Adrenal gland (tissue), 12 donors: ENCODE data around the gene LRBA. TPM values are rescaled to one million over a fixed set of nuclear protein-coding genes. Genes with fewer than 3 reads are reported as not detected.

Experiments used
- DNase-seq, 7 donors: peaks; one replicate each; pipeline ENCODE4 v3.0.0-alpha.2; 2019 to 2020
- H3K27ac ChIP-seq, 5 donors: fragments of 200-600 bp; sonication (generic) in 4 of 5; 1 replicate in 3 of 5; 2 replicates in 2 of 5; pipeline versions ENCODE4 v1.5.1 to v1.8.0; 2016 to 2020; ENCODE audit warnings: mild to moderate bottlenecking in 1 of 5
- H3K27me3 ChIP-seq: fragments of 200-600 bp; 2 replicates; pipeline ENCODE4 v1.8.0; 2021
- H3K36me3 ChIP-seq, 2 donors: fragments of 200-600 bp; replicated peaks in 1 of 2; 1 replicate in 1 of 2; 2 replicates in 1 of 2; pipeline versions ENCODE4 v1.5.1 to v1.8.0; 2018 to 2022
- H3K4me1 ChIP-seq, 2 donors: fragments of 200-600 bp; replicated peaks in 1 of 2; 1 replicate in 1 of 2; 2 replicates in 1 of 2; pipeline versions ENCODE4 v1.5.1 to v1.8.0; 2018 to 2021
- H3K4me3 ChIP-seq, 4 donors: fragments of 200-600 bp; sonication (generic) in 3 of 4; one replicate each; pipeline ENCODE4 v1.5.1; 2016 to 2018
- H3K9me3 ChIP-seq, 3 donors: fragments of 200-600 bp; sonication (generic) in 1 of 3; replicated peaks in 1 of 3; 1 replicate in 2 of 3; 2 replicates in 1 of 3; pipeline versions ENCODE4 v1.5.1 to v1.8.0; 2016 to 2021
- CTCF ChIP-seq, 6 experiments: fragments of 450-650 bp in 4 of 6; fragments of 200-600 bp in 2 of 6; sonication (generic) in 1 of 6; IDR thresholded peaks; 1 replicate in 5 of 6; 2 replicates in 1 of 6; pipeline versions ENCODE4 v1.5.1 to v1.8.0; 2016 to 2021; ENCODE audit warnings: antibody characterized with exemption in 6 of 6, mild to moderate bottlenecking in 2 of 6, moderate library complexity in 1 of 6
- POLR2A ChIP-seq, 2 donors: fragments of 450-650 bp; IDR thresholded peaks; one replicate each; pipeline ENCODE4 v1.6.1; 2017; ENCODE audit warnings: antibody characterized with exemption in 2 of 2, mild to moderate bottlenecking in 2 of 2, moderate library complexity in 1 of 2
- WGBS, 4 donors: extraction: QIAGEN DNeasy Blood & Tissue Kit in 2 of 4; methylation state at CpG; one replicate each; pipeline versions ENCODE4 v1.1.5 to v1.1.7; 2013 to 2017; 5-methylcytosine and 5-hydroxymethylcytosine counted together
- intact Hi-C, 2 donors: fragments of 100-400 bp; cut with DNase I; formaldehyde crosslinking; loops; one replicate each; pipeline versions ENCODE4 v1.14.1 to v1.15.0; 2022 to 2023
- polyA plus RNA-seq, 3 donors: library from polyadenylated mRNA; stranded (reverse); fragments of 200-250 nt in 2 of 3; fragments of 350-450 nt in 1 of 3; fragmentation: Illumina TruSeq in 1 of 3; extraction: RNeasy Lipid Tissue Mini Kit (QIAGEN cat#74804) in 1 of 3; gene quantifications; one replicate each; pipeline ENCODE4 v1.2.3, GENCODE V29; 2013 to 2014
- total RNA-seq, 9 donors: library from RNA; depleted of rRNA in 4 of 9; stranded (reverse); fragments of >200 nt in 4 of 9; fragments of 120-200 nt in 1 of 9; fragmentation: NEBNext Ultra II Directional in 1 of 9; extraction: Animal tissue kit (Norgen Biotek cat#: 25700) in 1 of 9; gene quantifications; one replicate each; pipeline versions ENCODE4 v1.1.0 to v1.2.4, GENCODE V29; 2013 to 2023
- donor health status: healthy with polysubstance abuse.
- donor health status: Bipolar disorder and iron deficiency.
- donor health status: DM: yes; HTN: yes; CAD: no.
- donor health status: DM: no; HTN: no; CAD: no.
- donor health status: DM: no; HTN: no; CAD: no.
- donor health status: DM: yes; HTN: yes; CAD: no.

Gene LRBA
- total and polyA plus RNA-seq, 12 donors, result 9.6 to 106 (median 40.6) TPM

- TF ChIP-seq POLR2A (IDR thresholded peaks at IDR 0.05), result no peak
- no peak for TF ChIP-seq CTCF (IDR thresholded peaks at IDR 0.05)
- intact Hi-C loops, result no loop called here
- Histone ChIP-seq H3K4me3 (no peak overlapping the region), H3K9me3 (no peaks in the 10 kb centered on the region), H3K36me3 (no peaks in the 10 kb centered on the region), H3K27ac (no peak overlapping the region), H3K27me3 (no peaks in the 10 kb centered on the region), H3K4me1 (no peaks in the 10 kb centered on the region)
- 90 to 97% (median 94%) methylated on average over 3 of the region's 3 CpGs for WGBS, 4 donors
- DNase-seq, result no peak
Measured at GRCh38 chr4:150321113-150321512, 694.0 kb downstream of the LRBA start.

- intact Hi-C loops, result no loop called here
- WGBS, 4 donors, result 89 to 99% (median 94%) methylated on average over 4 of the region's 4 CpGs
- DNase-seq, result no peak
- Histone ChIP-seq H3K27me3 (no peaks in the 10 kb centered on the region), H3K9me3 (no peaks in the 10 kb centered on the region), H3K36me3 (no peaks in the 10 kb centered on the region), H3K27ac (no peak overlapping the region), H3K4me1 (no peaks in the 10 kb centered on the region), H3K4me3 (no peak overlapping the region)
- TF ChIP-seq POLR2A (IDR thresholded peaks at IDR 0.05) (no peak), CTCF (IDR thresholded peaks at IDR 0.05) (no peak)
Measured at GRCh38 chr4:150318971-150319370, 696.1 kb downstream of the LRBA start.

GRCh38 chr4:150318527-150318926 is 696.6 kb downstream of the LRBA start:
- no peaks in the 10 kb centered on the region for H3K9me3 ChIP-seq
- no peak overlapping the region for H3K27ac ChIP-seq
- intact Hi-C loops, result no loop called here
- no peak overlapping the region for H3K4me3 ChIP-seq
- DNase-seq, result no peak
- no peaks in the 10 kb centered on the region for H3K27me3 ChIP-seq
- no peaks in the 10 kb centered on the region for H3K4me1 ChIP-seq
- WGBS, 4 donors, result 48 to 73% (median 49%) methylated on average over 2 of the region's 2 CpGs
- TF ChIP-seq CTCF (IDR thresholded peaks at IDR 0.05) (no peak), POLR2A (IDR thresholded peaks at IDR 0.05) (no peak)
- H3K36me3 ChIP-seq, result no peaks in the 10 kb centered on the region

- no peaks in the 10 kb centered on the region for H3K9me3 ChIP-seq
- no peak overlapping the region for H3K27ac ChIP-seq
- intact Hi-C loops, result no loop called here
- no peaks in the 10 kb centered on the region for H3K4me1 ChIP-seq
- H3K27me3 ChIP-seq, result no peaks in the 10 kb centered on the region
- no peak for TF ChIP-seq POLR2A (IDR thresholded peaks at IDR 0.05)
- TF ChIP-seq CTCF (IDR thresholded peaks at IDR 0.05), result no peak
- no peak overlapping the region for H3K4me3 ChIP-seq
- 71 to 77% (median 74%) methylated on average over 6 of the region's 6 CpGs for WGBS, 4 donors
- DNase-seq, result no peak
- H3K36me3 ChIP-seq, result no peaks in the 10 kb centered on the region
Measured at GRCh38 chr4:150316332-150317205, 698.5 kb downstream of the LRBA start.
